Heart right ventricle (tissue), 16 donors: ENCODE results near the gene TEDC1. TPM values are rescaled to one million over a fixed set of nuclear protein-coding genes. Genes with fewer than 3 reads are reported as not detected.

ENCODE experiments used
- ATAC-seq, 8 donors: fragments of 200-7000 bp; cut with Tn5 transposase; one replicate each; pipeline ENCODE4 v1.9.1; 2020; ENCODE audit warnings: mild to moderate bottlenecking in 8 of 8, moderate library complexity in 8 of 8, moderate number of reproducible peaks in 1 of 8
- DNase-seq, 2 donors: peaks; one replicate each; pipeline ENCODE4 v3.0.0-alpha.2; 2020
- H3K27ac ChIP-seq, 10 donors: fragments of 200-600 bp; sonication (generic) in 2 of 10; one replicate each; pipeline versions ENCODE4 v1.5.0 to v1.8.0; 2020 to 2022; ENCODE audit warnings: mild to moderate bottlenecking in 3 of 10
- H3K27me3 ChIP-seq, 7 donors: fragments of 200-600 bp; one replicate each; pipeline ENCODE4 v1.8.0; 2021 to 2022; ENCODE audit warnings: mild to moderate bottlenecking in 2 of 7
- H3K36me3 ChIP-seq, 9 donors: fragments of 200-600 bp; sonication (generic) in 1 of 9; one replicate each; pipeline versions ENCODE4 v1.5.0 to v1.8.0; 2020 to 2022; ENCODE audit warnings: mild to moderate bottlenecking in 2 of 9
- H3K4me1 ChIP-seq, 9 donors: fragments of 200-600 bp; sonication (generic) in 1 of 9; one replicate each; pipeline versions ENCODE4 v1.5.0 to v1.8.0; 2020 to 2022; ENCODE audit warnings: mild to moderate bottlenecking in 4 of 9
- H3K4me3 ChIP-seq, 10 donors: fragments of 200-600 bp; sonication (generic) in 2 of 10; one replicate each; pipeline versions ENCODE4 v1.5.0 to v1.8.0; 2020 to 2022; ENCODE audit warnings: mild to moderate bottlenecking in 7 of 10, moderate library complexity in 2 of 10
- H3K9me3 ChIP-seq, 11 donors: fragments of 200-600 bp in 10 of 11; sonication (generic) in 2 of 11; one replicate each; pipeline versions ENCODE4 v1.5.0 to v1.8.0; 2013 to 2022; ENCODE audit warnings: mild to moderate bottlenecking in 2 of 11, control low read depth in 1 of 11, moderate library complexity in 1 of 11
- CTCF ChIP-seq, 9 donors: fragments of 200-600 bp; sonication (generic) in 2 of 9; IDR thresholded peaks; one replicate each; pipeline versions ENCODE4 v1.5.0 to v1.8.0; 2021 to 2022; ENCODE audit warnings: antibody characterized with exemption in 9 of 9, mild to moderate bottlenecking in 5 of 9, moderate library complexity in 1 of 9
- WGBS, 2 donors: extraction: QIAGEN DNeasy Blood & Tissue Kit; methylation state at CpG; one replicate each; pipeline ENCODE4 v1.1.7; 2013; ENCODE audit warnings: inconsistent platforms in 1 of 2; 5-methylcytosine and 5-hydroxymethylcytosine counted together
- intact Hi-C, 10 donors: fragments of 100-400 bp; cut with DNase I; formaldehyde crosslinking; loops; one replicate each; pipeline versions ENCODE4 v1.11.1 to v1.14.2; 2022
- polyA plus RNA-seq, 2 donors: library from polyadenylated mRNA; stranded (reverse); fragments of 200-250 nt; gene quantifications; one replicate each; pipeline ENCODE4 v1.2.3, GENCODE V29; 2013
- total RNA-seq, 10 donors: library from RNA; stranded (reverse); fragmentation: NEBNext Ultra II Directional in 3 of 10; extraction: Animal tissue kit (Norgen Biotek cat#: 25700) in 3 of 10; gene quantifications; one replicate each; pipeline versions ENCODE4 v1.2.1 to v1.2.4, GENCODE V29; 2021 to 2023
- donor health status: Arrhythmogenic right ventricular cardiomyopathy.
- donor health status: ischemic (EF 13 %, LVEDD 7.1; RV severe dilation, severe dysfunction).
- donor health status: healthy with polysubstance abuse.
- donor health status: DM: no; HTN: yes; CAD: no.
- donor health status: DM: no; HTN: no; CAD: no.
- donor health status: ischemic (EF 25% LVEDD 6.9; RV normal size, moderate dysfunction).
- donor health status: ischemic (EF 25% LVEDD 5.7; RV mildly dilated, moderate dysfunction).
- donor health status: healthy.
- donor health status: DM: yes; HTN: yes; CAD: no.
- donor health status: Ischemic cardiomyopathy.
- donor health status: ischemic (EF 35%, LVEDD 5.7; RV mildly dilated, moderate dysfunction).
- donor health status: nonischemic (EF 11% LVEDD 7.7; RV severe dilation, severe dysfunction).
- donor health status: DM: yes; HTN: yes; CAD: no.
- donor health status: PGD.
- donor health status: ischemic (EF 29% LVEDD 5.4; RV normal size, mild dysfunction).
- donor health status: nonischemic (EF 23%, LVEDD 6.1; RV moderate dilation, normal function).

TEDC1 gene
- total and polyA plus RNA-seq, 12 donors, result 2.3 to 10.0 (median 4.4) TPM

GRCh38 chr14:105444859-105445258 lies 46.2 kb upstream of the TEDC1 start:
- WGBS, 2 donors, result 84 to 90% methylated on average over 17 of the region's 17 CpGs
- H3K4me1 ChIP-seq, result peaks cover 11 to 27% (median 18%) of the 10 kb centered on the region in 9 donors
- DNase-seq (no peak), ATAC-seq (no peak)
- peaks cover 0 to 50% (median 0%) of the 10 kb centered on the region in 9 donors for H3K36me3 ChIP-seq
- H3K4me3 ChIP-seq, result no peak overlapping the region
- H3K9me3 ChIP-seq, result no peaks in the 10 kb centered on the region
- no peaks in the 10 kb centered on the region for H3K27me3 ChIP-seq
- TF ChIP-seq CTCF (IDR thresholded peaks at IDR 0.05), result no peak
- intact Hi-C loops, result loop anchor here in 7 of 10 donors (5.0 to 10.0 kb wide), 6 partner anchors 42 to 82 kb away; partner anchors contain the start of genes TMEM121 (in 3 of the 7) and CRIP1 (in 2 of the 7)
- H3K27ac ChIP-seq, result no peak overlapping the region

- DNase-seq (no peak), ATAC-seq (no peak)
- 88 to 90% methylated on average over 24 of the region's 24 CpGs for WGBS, 2 donors
- no peak overlapping the region for H3K4me3 ChIP-seq
- H3K27ac ChIP-seq, result no peak overlapping the region
- H3K9me3 ChIP-seq, result no peaks in the 10 kb centered on the region
- no peaks in the 10 kb centered on the region for H3K27me3 ChIP-seq
- intact Hi-C loops, result loop anchor here in 7 of 10 donors (5.0 to 10.0 kb wide), 5 partner anchors 42 to 82 kb away; partner anchors contain the start of genes TMEM121 (in 3 of the 7) and CRIP1 (in 2 of the 7)
- peaks cover 0 to 50% (median 2%) of the 10 kb centered on the region in 9 donors for H3K36me3 ChIP-seq
- no peak for TF ChIP-seq CTCF (IDR thresholded peaks at IDR 0.05)
- peaks cover 11 to 30% (median 18%) of the 10 kb centered on the region in 9 donors for H3K4me1 ChIP-seq
Measured at GRCh38 chr14:105445290-105445689, 45.8 kb upstream of the TEDC1 start.

- intact Hi-C loops, result loop anchor here in 7 of 10 donors (5.0 to 10.0 kb wide), 5 partner anchors 41 to 81 kb away; partner anchors contain the start of genes TMEM121 (in 3 of the 7) and CRIP1 (in 2 of the 7)
- no peak for TF ChIP-seq CTCF (IDR thresholded peaks at IDR 0.05)
Measured at GRCh38 chr14:105445901-105446845, 44.9 kb upstream of the TEDC1 start.

GRCh38 chr14:105446971-105447370 lies 44.1 kb upstream of the TEDC1 start:
- no peak overlapping the region for H3K27ac ChIP-seq
- H3K4me3 ChIP-seq, result no peak overlapping the region
- H3K4me1 ChIP-seq, result peaks cover 11 to 30% (median 18%) of the 10 kb centered on the region in 9 donors
- DNase-seq (no peak), ATAC-seq (no peak)
- H3K36me3 ChIP-seq, result peaks cover 0 to 51% (median 12%) of the 10 kb centered on the region in 9 donors
- intact Hi-C loops, result loop anchor here in 7 of 10 donors (5.0 to 10.0 kb wide), 5 partner anchors 40 to 80 kb away; partner anchors contain the start of genes TMEM121 (in 3 of the 7) and CRIP1 (in 2 of the 7)
- WGBS, 2 donors, result 82 to 83% methylated on average over 14 of the region's 14 CpGs
- no peaks in the 10 kb centered on the region for H3K9me3 ChIP-seq
- no peaks in the 10 kb centered on the region for H3K27me3 ChIP-seq
- TF ChIP-seq CTCF (IDR thresholded peaks at IDR 0.05), result no peak

More at GRCh38 chr14:105445901-105446845, 44.9 kb upstream of the TEDC1 start:
- ATAC-seq (no peak), DNase-seq (no peak)
- Histone ChIP-seq H3K9me3 (no peaks in the 10 kb centered on the region), H3K4me1 (peaks cover 11 to 30% (median 18%) of the 10 kb centered on the region in 9 donors), H3K27me3 (no peaks in the 10 kb centered on the region), H3K4me3 (no peak overlapping the region), H3K27ac (no peak overlapping the region), H3K36me3 (peaks cover 0 to 50% (median 10%) of the 10 kb centered on the region in 9 donors)
- WGBS, 2 donors, result 86% methylated on average over 26 of the region's 26 CpGs
